Fibroblast of skin of left quadriceps (primary cell): ENCODE measurements around the gene MRTFA.
"Not testable (repeated sequence)": the region's sequence is repeated elsewhere in the genome, so short reads cannot be mapped to it uniquely, and the experiment has no call there.

ENCODE experiments used
- DNase-seq, 2 experiments: peaks; one replicate each; pipeline ENCODE4 v3.0.0-alpha.2; 2013; ENCODE audit warnings: low read depth in 2 of 2

Gene MRTFA

DNA sequence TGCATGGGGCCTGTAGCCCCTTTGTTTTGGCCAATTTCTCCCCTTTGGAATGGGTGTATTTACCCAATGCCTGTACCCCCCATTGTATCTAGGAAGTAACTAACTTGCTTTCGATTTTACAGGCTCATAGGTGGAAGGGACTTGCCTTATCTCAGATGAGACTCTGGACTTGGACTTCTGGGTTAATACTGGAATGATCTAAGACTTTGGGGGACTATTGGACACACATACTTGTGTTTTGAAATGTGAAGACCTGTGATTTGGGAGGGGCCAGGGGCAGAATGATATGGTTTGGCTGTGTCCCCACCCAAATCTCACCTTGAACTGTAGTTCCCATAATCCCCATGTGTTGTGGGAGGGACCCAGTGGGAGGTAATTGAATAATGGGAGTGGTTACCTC is 82.5 kb downstream of the MRTFA start:
- DNase-seq, result not testable (repeated sequence)

DNA sequence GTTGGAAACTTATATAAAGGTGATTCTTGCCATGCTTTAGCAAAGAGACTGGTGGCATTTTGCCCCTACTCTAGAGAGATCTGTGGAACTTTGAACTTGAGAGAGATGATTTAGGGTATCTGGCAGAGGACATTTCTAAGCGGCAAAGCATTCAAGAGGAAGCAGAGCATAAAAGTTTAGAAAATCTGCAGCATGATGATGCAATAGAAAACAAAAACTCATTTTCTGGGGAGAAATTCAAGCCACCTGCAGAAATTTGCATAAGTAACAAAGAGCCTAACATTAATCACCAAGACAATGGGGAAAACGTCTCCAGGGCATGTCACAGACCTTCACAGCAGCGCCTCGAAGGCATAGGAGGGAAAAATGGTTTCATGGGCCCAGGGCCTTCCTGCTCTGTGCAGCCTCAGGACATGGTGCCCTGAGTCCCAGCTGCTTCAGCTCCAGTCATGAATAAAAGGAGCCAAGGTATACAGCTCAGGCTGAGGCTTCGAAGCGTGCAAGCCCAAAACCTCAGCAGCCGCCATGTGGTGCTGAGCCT is 83.4 kb downstream of the MRTFA start:
- no peak for DNase-seq

DNA sequence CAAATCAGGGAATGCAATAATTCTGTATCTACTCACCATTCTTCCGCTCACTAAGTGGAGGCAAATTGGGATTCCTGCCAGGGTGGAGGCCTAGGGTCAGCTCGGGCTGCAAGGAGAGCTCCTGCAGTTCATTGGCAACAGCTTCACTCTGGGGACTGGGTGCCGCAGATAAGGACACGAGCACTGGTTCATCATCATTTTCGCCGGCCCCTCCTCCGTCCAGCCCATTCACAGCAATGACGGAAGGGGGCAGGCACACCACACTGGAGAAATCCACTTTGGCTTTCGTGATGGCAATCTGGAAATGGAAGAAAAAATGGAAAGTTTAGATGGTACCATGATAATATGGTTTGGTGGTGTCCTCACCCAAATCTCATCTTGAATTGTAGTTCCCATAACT is 84.4 kb downstream of the MRTFA start:
- DNase-seq, result no peak

DNA sequence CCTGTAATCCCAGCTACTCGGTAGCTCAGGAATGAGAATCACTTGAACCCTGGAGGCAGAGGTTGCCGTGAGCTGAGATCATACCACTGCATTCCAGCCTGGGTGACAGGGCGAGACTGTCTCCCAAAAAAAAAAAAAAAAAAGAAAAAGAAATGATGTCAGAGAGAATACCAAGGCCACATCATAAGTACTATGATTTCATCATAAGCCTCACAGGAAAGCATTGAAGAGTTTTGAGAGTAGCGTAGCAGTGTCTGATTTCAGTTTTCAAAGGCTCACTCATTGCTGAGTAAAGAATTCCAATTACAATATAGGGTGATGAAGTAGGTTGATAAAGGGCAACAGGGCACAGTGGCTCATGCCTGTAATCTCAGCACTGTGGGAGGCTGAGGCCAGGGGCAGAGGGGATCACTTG is 88.8 kb downstream of the MRTFA start:
- no peak for DNase-seq

DNA sequence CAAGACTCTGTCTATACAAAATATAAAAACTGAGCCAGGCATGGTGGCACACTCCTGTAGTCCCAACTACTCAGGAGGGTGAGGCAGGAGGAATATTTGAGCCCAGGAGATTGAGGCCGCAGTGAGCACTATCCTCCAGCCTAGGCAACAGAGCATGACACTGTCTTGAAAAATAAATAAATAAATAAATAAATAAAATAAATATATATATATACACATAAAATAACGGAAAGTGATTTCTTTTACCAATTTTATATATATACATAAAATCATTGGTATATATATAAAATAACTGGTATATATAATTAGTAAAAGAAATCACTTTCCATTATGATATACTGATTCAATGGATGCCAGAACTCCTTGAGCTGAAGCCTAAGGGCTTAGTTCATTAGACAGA is 91.8 kb downstream of the MRTFA start:
- no peak for DNase-seq

DNA sequence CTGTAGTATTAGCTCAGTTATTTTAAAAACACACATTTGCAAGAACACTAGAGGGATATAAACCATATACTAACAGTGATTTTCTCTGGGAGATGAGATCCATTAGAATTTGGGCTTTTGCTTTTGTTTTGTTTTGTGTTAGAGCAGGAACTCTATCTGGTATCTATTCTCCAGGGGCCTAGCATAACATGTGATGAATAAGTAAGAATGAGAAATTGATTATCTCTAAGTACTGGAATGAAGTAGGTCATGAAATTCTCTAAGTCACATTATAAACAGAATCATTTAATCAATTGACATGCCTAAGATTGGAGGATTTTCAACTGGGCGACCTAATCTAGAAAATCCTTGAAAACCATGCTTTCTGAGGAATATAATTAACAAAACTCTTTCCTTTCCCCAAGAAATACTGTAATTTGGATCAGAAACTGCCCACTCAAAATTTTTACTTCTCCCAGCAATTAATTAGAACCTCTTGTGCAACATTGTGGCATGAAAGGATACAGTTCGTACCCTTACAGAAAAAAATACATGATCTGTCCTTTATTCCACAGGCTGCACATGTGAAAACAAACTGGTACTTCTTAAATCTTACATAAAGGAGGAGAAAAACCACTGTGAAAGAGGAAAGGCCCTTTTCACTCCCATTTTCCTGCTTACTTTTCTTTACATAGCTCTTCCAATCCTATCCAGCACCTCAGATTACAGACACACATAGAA is 93.5 kb downstream of the MRTFA start:
- DNase-seq, result no peak

DNA sequence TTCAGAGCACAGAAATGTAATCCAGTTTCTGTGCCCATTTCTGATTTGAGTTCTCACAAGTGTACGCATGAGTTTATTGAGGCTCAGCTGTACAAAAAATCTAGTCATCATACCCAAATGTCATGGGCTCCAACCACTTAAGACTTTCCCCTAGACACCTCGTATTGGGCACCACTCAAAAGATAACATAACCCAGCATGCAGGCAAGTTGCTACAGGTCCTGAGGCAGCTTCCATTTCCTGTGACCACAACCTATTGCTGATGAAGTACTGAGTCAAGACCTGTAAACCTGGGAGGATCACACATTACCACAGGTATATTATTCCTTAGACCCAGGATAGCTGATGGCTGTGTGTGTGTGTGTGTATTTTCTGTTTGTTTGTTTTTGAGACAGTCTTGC is 95.2 kb downstream of the MRTFA start:
- no peak for DNase-seq

DNA sequence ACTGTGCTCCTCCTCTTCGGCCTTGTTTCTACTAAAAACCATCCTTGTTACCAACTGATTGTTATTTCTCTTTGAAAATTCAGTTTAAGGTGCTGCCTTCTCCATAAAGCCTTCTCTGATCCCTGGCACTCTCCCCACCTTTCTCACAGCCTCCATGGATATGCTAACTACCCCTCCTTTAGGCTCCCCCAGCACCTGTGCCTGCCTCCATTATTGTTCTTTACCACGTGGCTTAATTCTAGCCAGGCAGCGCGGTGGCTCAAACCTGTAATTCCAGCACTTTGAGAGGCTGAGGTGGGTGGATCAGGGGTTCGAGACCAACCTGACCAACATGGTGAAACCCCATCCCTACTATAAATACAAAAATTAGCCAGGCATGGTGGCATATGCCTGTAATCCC is 96.3 kb downstream of the MRTFA start:
- DNase-seq, result no peak

DNA sequence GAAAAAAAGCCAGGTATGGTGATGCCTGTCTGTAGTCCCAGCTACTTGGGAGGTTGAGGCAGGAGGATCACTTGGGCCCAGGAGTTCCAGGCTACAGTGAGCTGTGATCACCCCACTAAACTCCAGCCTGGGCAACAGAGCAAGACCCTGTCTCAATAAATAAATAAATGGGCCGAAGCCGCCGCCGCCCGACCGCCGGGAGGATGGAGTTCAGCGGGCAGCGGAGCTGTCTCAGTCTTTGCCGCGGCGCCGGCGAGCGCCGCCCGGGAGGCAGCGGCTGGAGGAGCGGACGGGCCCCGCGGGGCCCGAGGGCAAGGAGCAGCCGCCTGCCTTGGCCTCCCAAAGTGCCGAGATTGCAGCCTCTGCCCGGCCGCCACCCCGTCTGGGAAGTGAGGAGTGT is 100.4 kb downstream of the MRTFA start:
- DNase-seq, result not testable (repeated sequence)

DNA sequence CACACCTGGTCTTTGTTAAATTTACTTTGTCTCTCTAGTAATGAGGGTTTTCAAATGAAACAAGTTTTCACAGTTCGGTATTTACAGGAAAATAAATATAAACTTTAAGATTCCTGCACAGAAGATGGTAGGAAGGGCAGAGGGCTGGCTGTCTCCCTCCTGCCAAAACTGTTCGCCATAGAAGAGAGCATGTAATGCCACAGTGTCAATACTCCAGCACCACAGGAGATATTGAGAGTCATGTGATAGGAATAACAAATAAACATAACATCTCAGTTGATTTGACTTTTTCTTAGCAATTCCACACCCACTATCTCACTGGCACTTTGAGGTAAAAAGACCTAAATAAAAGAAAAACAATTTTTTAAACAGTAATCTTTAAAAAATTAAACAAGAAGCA is 100.9 kb downstream of the MRTFA start:
- no peak for DNase-seq

DNA sequence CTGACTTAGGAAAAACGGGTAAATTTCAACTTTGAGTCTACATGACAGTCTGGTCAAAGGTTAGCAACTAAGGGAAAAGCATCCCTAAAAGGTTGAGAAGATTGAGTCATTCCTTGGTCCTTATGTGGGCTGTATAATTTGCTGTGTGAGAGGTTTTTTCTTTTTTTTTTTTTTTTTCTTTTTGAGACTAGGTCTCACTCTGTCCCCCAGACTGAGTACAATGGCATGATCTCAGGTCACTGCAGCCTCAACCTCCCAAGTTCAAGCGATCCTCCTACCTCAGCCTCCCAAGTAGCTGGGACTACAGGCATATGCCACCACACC is 101.4 kb downstream of the MRTFA start:
- no peak for DNase-seq

DNA sequence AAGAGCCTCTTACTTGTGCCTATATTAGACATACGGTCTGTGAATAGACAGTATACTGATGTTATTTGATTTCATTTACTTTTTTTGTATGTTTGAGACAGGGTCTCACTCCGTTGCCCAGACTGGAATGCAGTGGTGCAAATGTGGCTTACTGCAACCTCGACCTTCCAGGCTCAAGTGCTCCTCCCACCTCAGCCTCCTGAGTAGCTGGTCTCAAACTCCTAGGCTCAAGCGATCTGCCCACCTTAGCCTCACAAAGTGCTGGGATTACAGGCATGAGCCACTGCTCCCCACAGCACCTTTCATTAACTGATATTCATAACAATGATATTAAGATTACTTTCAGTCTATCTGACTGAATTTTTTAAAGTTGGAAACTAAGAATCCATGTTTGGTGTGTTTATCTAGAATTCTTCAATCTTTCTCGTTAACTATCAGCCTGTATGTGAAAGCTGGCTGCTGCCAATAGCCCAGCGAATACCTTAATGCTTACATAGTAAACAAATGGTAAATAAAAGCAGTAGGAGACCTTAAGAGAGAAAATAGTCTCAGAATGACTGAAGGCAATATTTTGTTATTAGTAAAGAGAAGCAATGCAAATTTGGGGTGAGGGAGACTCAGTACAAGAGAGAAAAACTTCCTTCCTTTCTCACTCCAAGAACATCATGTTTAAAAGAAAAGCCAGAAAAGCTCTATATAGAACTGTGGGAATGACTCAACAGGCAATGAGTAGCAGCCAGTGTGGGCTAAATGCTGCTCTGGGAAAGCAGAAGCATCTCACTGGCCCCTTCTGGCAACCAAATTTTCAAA is 101.9 kb downstream of the MRTFA start:
- no peak for DNase-seq

DNA sequence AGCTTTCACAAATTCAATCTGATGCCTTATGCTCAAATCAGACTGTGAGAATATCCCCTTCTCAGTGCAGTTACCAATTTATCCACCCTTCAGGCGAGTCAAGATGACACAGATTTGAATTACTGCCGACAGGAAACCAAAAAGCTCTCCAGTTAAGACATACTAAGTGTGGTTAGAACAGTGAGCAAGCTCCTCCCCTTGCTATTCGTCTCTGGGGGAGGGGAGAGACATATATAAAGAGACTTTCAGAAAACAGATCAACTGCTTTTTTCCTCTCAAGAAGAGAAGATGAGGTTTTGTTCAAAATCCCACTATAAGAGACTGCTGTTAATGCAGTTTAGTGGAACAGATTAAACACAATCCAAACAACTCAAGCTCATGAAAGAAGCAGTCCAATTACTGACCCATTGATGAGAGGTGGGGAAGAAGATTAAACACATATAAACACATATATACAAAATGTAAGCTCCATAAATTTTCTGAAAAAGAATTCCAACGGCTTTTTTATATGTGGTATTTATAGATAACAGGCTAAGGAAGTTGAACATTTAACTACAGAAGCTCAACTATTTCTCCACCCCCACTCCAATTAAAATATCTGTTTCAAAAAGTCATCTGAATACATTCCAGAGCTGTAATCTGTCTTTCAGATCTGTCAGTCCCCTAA is 102.7 kb downstream of the MRTFA start:
- peak; percentile 74 for DNase-seq

DNA sequence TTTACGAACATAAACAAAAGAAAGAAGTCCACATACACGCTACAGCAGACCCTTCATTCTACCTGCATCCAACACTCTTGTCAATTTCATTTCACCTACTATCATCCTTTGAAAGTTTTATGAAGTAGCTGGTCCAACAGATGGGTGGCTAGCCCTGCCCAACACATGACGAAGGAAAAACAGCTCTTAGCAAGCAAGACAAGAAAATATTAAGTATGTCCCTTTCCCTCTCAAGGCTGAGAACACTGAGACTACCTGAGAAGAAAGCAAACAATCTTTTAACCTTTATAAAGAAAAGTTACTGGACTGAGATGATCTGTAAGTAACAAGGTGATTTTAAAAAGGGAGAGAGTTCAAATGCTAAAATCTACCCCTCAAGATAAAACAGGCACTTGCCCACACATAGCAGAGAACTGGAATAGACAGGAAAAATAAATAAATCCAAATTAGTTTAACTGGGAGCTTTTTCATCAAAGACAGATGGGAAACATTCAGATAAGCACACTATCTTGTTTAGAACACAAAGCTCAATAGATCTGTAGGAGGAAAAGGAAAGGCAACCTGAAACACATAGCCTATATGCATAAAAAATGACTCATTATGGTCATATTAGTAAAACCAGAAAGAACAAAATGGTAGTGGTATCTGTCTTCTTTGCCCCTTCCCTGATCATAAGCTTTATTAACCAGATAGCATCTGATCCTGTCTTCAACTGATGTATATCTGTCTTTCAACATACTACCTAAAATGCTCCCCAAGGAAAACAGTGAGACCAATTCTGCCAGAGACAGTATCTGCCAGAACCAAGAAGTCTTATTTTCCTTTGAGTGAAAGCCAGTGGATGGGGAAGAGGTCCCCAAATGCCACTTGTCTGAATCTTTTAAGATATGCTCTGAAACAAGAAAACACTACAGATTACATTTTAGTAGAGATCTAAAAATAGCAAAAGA is 104.3 kb downstream of the MRTFA start:
- DNase-seq, result no peak

DNA sequence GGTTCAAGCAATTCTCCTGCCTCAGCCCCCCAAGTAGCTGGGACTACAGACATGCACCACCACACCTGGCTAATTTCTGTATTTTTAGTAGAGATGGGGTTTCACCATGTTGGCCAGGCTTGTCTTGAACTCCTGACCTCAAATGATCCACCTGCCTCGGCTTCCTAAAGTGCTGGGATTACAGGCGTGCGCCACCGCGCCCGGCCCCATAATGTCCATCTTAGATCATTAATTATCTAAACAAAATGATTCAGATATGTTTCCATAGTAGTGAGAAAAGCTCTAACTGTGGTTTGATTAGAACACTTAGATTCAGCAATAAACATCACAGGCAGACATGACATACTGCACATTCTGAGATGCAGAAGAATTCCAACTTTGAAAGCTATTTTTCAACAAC is 106.1 kb downstream of the MRTFA start:
- not testable (repeated sequence) for DNase-seq

DNA sequence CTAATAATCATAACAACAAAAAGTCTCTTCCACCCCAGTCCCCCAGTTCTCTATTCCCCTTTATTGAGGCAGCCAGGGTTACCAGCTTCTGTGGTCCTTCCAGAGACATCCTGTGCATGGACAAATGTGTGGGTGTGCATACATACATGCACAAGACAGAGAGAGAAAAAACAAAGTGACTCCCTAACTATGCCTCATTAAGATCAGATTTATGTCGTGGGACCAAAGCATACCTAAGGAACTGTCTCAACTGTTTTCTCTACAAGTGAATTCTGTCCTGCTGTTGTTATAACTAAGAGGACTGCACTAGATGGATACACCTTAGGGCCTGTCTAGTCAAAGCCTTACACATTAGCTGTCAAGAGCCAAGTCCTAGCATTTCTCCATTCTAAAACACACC is 106.7 kb downstream of the MRTFA start:
- no peak for DNase-seq

DNA sequence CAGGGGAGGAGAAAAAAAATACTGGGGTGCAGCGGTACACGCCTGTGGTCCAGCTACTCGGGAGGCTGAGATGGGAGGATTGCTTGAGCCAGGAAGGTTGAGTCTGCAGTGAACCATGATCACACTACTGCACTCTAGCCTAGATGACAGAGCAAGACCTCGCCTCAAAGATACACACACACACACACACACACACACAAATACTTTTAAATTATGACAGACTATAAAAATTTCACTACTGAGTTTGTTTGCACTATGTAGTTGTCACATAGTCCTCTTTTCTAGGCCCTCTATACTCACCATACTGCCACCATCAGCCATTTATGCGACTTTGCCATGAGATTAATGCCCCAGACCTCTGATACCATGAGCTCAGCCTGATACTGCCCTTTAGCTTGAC is 109.6 kb downstream of the MRTFA start:
- no peak for DNase-seq

DNA sequence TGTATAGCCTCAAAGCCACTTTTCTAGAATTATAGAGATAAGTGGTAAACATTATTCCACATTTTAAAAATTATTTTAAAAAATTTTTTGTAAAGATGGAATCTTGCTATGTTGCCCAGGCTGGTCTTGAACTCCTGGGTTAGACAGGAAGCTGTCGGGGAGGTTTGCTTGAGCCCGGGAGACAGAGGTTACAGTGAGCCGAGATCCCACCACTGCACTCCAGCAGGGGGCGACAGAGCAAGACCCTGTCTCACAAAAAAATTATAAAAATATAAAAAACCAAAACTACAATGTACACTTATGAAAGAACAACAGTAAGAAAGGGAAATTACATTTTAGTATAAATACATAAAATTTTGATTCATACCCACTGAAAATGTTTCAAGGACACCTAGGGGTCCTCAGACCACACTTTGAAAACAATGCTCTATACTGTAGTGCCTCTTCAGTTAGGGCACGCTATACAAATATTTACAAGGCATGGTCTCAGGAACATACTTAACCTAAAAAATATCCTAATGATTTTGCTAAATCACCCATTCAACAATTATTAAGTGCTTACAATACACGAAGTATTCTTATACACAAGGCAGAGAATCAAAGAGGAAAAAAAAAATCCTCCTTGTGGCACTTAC is 111.2 kb downstream of the MRTFA start:
- no peak for DNase-seq

DNA sequence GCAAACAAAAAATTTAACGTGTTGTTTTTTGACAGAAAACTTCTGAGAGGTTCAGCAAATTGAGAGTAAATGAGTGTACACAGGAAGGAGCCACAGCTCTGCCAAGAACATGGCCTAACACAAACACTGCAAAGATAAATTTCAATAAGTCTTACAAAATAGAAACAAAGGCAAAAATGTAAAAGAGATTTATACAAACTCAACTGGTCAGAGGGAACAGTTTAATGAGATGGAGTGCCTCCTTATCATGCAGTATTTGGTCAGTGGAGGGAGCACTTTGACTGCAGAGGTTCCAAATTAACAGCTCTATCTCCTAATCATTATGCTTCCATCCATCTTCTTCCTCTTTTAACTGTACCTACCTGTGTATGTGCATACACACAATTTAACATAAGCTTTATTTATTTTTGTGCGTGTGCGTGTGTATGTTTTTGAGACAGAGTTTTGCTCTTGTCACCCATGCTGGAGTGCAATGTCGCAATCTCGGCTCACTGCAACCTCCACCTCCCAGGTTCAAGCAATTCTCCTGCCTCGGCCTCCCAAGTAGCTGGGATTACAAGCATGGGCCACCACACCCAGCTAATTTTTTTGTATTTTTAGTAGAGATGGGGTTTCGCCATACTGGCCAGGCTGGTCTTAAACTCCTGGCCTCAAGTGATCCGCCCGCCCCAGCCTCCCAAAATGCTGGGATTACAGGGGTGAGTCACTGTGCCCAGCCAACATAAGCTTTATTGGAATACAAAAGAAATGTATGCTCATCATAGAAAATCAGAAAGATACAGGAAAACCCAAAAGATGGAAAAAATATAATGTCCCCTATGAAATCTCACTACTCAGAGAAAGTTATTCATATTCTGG is 111.9 kb downstream of the MRTFA start:
- no peak for DNase-seq

DNA sequence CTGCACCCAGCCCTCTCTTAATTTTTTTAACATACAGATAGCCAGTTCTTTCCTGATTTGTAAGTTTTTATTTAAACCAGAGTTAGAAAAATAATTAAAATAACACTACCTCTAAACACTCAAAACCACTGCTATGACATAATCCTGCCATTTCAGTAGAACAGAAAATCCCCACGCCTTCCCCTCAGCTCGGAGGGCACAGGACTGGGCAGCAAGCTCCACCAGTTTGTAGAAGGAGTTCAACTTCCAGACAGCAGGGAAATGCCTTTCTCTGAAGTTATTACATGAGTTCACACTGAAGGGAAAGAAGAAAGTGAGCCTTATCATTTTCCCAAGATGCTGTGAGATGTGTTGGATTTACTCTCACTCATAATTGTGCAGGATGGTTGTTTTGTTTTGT is 114.4 kb downstream of the MRTFA start:
- DNase-seq, result no peak
